ENCODE data around the gene CCDC142.
"Not testable (repeated sequence)": the region's sequence is repeated elsewhere in the genome, so short reads cannot be mapped to it uniquely, and the experiment has no call there.

Gene CCDC142

DNA sequence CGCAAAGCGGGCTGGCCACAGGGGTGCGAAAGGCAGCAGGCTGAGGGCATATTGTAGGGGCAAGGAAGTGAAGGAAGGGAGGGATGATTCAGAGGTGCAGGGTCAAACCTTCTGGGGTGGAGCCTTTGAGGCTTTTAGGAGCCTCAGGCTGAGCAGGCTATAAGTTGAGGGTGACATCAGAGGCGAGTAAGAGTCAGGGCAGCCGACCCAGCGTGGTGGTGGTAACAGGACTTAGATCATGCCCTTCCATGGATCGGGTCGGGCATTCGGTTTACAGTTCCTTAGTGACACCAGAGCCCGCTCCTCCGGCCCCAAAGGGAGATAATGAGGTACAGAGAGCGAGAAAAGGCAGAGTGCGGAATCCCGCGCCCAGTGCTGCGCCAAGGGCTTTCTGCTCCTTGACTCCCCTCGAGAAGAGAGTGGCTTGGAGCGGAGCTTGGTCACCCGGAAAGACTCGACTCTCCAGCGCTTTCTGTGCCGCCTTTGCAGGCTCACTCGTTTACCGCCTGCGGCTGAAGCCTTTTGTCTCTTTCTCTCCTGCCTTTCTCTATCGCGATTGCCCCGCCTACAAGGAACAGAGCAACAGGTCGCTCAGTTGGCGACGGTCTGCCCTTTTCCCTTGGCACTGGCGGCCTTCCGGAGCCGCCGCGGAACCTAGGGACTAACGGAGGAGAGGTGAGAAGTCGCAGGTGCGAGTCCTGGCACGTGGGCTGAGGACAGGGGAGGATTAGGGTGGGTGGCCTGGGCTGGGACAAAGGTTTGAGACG lies 15.9 kb upstream of the CCDC142 start:
- no peak for DNase-seq (ENCODE audit: low spot score)

GRCh38 chr2:74497777-74498499 lies 15.1 kb upstream of the CCDC142 start:
- no peak for DNase-seq (ENCODE audit: low spot score)

DNA sequence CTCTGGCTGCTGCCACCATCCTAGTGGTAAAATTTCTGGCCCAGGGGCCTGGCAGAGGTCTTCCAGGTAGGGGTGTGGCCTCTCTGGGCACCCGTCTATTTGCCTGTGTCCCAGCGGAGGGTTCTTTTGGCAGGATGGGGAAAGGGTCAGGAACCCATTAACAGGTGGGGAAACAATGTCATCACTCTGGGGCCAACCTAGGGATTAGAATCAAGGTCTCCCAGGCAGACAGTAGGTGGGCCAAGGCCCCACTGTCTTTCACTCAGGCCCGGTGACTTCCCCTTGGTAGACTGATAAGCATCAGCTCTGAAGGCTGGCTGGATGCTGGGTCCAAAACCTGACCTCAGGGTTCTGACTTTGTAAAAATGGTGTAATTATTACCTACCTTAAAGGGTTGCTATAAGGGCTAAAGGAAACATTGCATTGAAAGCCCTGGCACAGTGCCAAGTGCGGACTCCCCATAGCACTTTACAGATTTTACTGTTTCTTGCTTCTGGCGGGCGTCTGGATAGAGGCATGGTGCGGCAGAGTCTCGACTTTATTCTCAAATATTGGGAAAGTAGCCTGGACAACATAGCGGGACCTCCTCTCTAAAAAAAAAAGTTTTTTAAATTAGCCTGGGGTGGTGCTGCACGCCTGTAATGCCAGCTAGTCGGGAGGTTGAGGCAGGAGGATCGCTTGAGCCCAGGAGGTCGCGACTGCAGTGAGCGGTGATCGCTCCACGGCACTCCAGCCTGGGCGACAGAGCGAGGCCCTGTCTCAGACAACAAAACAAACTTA lies 14.4 kb upstream of the CCDC142 start:
- no peak for DNase-seq (ENCODE audit: low spot score)

DNA sequence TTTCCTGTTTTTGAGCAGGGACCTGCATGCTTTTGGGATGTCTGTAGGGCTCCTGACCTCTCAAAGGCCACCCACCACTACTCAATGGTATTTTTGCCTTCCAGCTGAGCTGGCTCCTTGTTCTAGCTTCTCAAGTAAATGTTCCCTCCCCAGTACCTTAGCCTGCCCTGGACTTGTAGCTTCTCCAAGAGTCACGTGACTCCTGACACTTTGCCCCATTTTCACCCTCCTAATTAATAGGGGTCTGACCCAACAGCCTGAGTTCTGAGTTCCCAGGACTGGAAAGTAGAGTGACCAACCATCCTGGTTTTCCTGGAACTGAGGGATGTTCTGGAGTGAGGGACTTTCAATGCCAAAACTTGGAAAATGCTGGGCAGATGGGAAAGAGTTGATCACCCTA lies 12.6 kb upstream of the CCDC142 start:
- no peak for DNase-seq (ENCODE audit: low spot score)

DNA sequence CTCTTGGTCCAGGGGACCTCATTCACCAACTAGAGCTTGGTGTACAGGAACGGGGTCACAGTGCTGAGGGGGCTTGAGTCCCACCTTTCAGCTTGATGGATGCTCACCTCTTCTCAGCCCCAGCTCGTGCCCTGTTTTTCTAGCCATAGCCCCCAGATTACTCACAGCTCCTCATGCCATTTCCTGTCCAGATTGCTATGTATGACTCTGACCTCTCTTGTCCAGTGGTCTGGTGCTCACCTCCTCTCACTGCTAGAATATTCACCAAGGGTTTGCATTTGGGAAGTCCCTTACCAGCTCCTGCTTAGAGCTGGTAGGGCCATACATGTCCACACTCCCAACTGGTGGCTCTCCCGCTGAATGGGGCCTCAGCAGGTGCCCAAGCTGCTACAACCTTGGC lies 10.7 kb upstream of the CCDC142 start:
- DNase-seq (ENCODE audit: low spot score), result no peak

DNA sequence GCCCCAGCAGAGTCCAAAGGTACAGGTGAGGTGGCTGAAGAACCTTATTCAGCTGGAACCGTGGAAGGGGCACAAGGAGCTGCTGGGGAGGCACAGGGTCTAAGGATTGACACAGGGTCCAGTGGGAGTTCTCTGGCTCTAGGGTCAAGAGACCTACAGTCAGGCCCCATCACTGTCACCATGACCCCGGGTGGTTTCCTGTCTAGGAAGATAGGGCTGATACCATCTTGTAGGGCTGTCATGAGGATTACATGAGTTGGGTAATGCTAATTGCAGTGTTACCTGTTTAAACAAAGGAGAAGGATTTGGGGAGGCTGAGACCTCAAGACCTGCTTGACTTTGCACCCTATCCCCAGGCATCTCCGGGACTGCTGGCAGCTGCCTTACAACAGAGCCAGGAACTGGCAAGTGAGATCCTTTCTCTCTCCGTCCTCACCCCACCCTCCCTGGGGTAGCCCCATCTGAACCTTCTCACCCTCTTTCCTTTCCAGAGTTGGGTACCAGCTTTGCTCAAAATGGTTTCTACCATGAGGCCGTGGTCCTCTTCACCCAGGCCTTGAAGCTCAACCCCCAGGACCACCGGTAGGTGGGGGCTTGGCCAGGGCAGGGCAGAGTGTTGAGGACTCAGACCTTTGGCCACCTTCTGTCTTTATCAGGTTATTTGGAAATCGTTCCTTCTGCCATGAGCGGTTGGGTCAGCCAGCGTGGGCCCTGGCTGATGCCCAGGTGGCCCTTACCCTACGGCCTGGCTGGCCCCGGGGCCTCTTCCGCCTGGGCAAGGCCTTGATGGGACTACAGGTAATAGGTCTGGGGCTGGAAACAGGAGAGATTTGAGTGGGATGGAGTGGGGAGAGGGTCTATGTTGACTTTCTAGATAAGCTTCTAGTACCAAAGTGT lies 9.1 kb upstream of the CCDC142 start:
- no peak for DNase-seq (ENCODE audit: low spot score)

DNA sequence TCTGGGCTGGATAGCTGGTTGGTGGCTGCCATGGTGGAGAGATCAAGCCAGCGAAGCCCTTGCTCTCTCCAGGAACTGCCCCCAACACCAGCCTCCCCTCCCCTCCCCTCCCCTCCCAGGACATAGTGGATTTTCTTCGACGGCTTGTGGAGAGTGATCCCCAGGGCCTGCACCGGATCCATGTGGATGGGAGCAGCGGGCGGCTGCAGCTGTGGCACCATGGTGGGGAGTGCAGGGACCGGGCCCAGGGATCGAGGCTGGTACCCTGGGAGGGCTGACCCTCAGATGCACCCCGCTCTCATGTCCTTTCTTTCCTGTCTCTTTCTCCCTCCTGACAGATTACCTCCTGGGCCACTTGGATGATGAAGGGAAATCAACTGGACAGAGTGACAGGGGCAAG lies 7.1 kb upstream of the CCDC142 start:
- DNase-seq (ENCODE audit: low spot score), result no peak

DNA sequence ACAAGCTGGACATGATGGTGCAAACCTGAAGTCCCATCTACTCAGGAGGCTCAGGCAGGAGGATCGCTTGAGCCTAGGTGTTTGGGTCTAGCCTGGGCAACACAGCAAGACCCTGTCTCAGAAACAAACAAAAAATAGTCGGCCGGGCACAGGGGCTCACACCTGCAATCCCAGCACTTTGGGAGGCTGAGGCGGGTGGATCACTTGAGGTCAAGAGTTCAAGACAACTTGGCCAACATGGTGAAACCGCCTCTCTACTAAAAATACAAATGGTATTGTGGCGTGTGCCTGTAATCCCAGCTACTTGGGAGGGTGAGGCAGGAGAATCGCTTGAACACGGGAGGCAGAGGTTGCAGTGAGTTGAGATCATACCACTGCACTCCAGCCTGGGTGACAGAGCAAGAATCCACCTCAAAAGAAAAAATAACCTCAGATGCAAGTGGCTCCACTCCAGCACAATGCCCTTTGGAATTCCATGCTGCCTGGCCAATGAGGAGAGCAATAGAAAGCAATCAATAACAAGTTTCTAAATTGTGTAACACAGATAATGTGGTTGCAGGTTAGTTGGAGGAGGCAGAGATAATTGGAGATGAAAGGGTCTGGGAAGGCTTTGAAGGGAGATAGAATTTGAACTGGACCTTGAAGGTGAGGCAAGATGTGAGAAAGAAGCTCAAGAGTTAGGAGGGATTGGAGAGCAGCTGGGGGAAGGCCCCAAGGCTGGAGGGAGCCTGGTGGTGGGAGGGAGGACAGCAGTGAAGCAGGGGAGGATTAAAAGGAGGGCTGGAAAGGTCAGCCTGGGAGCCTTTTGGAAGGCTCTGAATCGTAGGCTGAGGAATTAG lies 6.1 kb upstream of the CCDC142 start:
- no peak for DNase-seq (ENCODE audit: low spot score)

DNA sequence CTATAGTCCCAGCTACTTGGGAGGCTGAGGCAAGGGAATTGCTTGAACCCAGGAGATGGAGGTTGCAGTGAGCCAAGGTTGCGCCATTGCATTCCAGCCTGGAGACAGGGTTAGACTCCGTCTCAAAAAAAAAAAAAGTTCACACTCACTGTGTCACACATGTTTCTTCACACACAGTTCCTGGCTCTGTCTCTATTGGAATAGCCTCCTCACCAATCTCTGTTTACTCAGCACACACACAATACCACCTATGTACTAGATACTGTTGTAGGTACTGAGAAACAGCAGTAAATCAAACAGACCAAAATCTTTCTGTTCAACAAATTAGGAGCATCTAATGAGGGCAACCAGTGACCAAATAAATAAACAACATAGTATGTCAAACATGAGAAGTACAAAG lies 3.3 kb upstream of the CCDC142 start:
- DNase-seq (ENCODE audit: low spot score), result no peak

DNA sequence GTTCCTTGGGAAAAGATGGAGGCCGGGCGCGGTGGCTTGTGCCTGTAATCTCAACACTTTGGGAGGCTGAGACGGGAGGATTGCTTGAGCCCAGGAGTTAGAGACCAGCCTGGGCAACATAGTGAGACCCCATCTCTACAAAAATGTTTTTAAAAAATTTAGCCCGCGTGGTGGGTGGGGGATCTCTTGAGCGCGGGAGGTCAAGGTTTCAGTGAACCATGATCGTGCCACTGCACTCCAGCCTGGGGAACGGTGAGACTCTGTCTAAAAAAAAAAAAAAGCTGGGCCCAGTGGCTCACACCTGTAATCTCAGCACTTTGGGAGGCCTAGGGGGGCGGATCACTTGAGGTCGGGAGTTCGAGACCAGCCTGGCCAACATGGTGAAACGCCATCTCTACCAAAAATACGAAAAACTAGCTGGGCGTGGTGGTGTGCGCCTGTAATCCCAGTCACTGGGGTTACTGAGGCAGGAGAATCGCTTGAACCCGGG lies 922 bp upstream of the CCDC142 start:
- DNase-seq (ENCODE audit: low spot score), result not testable (repeated sequence)

DNA sequence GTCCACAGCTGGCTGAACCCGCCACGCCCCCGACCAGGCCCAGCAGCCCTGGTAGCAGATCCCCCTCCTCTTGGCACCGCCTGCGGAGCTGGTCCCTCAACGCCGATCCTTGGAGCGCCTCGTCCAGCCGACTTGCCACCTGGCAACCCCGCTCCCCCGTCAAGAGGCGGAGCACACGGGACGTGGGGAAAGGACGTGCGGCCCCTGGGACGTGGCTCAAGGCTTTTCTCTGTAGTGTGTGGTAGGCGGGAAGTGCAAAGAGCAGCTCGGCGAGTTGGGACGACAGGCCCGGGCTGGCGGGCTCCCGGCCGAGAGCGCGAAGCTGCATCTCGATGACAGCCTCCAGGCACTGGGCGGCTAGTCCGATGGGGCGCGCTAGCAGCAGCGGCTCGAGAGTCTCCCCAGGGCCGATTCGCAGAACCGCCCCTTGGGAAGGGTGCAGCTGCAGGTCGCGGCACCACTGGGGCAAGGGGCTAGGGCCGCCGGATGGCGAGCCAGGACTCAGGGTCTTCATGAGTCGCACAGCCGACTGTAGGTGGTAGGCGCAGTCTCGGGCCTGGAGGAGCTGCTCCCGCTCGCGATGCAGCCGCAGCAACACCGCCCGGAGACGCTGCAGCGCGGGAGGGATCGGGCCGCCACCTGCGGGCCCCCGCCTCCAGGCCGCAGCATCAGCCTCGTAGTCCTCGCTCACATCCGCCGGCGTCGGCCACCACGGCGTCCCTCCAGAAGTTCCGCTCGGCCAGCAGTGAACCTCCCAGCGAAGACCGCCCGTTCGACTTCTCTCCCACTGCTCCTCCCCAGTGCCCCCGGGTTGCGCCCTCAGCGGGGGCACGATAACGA lies 617 bp downstream of the CCDC142 start:
- DNase-seq (ENCODE audit: low spot score), result peak; percentile 39

DNA sequence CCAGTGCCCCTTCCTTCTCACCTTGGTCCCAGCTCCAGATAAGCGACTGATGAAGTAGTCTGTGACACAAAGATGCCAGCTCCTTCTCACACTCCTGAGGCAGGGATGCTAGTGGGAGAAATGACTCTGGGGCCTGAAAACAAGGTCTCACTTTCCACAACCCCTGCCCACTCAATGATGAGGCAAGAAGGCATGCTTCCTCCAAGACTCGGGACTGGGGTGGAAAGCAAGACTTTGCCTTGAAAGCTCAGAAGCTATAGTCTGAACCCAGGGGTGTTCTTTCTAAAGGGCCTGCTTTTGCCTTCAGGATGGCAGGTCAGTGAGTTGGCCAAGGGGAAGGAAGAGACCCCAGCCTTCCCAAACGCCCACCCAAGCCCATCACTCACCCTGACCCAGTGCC lies 1.4 kb downstream of the CCDC142 start:
- DNase-seq (ENCODE audit: low spot score), result no peak

DNA sequence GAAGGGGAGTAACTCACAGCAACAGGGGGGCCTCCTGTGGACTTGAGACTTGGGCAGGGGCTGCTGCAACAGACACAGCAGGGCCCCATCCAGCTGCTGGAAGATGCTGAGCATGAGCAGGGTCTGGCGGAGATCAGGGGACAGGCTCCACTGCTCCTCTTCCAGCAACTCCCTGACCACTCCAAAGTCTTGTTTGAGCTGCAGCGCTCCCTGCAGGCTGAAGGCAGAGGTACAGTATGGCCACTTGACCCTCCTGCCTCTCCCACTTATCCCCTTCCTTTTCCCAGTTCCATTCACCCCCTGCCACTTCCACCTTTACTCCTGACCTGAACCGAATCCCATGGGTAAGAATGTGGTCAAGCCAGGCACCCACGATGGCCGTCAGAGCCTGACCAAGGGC lies 7.9 kb downstream of the CCDC142 start:
- no peak for DNase-seq (ENCODE audit: low spot score)

- DNase-seq (ENCODE audit: low spot score), result no peak
Observed at GRCh38 chr2:74474481-74474880, 8.3 kb downstream of the CCDC142 start.

GRCh38 chr2:74472945-74473258 lies 9.9 kb downstream of the CCDC142 start:
- DNase-seq (ENCODE audit: low spot score), result no peak

DNA sequence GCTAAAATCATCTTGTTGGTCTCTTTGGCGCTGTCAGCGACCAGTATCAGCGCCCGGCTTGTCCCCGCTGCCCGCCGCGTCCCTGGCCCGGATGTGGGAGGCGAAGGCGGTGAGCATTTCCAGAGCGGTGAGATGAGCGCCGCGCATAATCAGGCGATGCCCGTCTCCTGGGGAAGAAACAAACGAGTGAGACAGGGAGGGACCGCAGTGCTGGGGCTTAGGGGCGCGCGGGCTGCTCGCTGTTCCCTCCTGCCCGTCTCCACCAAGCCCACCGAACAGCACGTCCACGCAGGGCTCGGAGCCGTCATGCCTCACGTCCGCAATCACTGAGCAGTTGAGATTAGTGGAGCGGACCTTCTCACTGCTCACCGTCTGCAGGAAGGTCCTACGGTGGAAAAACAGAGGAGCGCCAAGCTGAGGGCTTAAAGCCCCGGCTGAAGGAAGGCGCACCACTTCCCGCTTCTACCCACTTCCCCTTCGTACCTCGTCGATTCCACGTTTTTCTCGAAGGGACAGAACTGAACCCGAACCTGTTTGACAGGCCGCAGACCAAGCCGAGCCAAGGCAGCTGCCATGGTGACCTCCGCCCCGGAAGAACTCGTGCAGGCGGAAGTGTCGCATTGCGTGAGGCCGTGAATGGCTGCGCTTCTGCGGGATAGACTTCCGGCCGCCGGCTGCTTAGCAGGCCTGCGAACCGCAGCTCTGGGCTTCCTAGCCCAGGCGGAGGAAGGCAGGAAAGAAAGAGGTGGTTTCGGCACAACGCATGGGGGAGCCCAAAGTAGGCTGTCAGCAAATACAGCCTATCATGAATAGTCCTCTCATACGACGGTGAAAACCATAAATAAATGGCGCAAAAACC lies 10.5 kb downstream of the CCDC142 start, which contains the start of gene MRPL53:
Gene MRPL53, minus strand, starts transcription at position 595 of the 859 bp plus-strand sequence. Its CDS starts 20 bp downstream, at position 575.
- peak; percentile 95 for DNase-seq (ENCODE audit: low spot score)

DNA sequence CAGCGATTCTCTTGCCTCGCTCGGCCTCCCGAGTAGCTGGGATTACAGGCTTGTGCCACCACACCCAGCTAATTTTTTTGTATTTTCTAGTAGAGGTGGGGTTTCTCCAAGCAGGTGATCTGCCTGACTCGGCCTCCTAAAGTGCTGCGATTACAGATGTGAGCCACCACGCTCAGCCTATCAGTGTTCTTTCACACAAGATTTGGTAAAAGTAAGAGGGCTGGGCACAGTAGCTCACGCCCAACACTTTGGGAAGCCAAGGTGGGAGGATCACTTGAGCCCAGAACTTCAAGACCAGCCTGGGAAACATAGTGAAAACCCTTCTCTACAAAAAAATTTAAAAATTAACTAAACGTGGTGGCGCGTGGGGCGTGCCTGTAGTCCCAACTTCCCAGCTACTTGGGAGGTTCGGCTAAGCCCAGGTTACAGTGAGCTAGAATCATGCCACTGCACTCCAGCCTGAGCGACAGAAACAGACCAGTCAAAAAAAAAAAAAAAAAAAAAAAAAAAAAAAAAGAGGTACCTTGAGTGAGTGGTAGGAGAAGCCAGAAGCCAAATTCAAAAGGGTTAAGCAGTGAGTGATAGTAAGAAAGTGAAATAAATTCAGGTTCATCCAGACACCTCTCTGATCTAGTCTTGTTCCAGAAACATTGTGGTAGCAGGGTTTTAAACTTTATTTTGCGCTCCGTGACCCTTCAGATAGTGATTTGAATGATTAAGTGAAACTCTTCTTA lies 11.3 kb downstream of the CCDC142 start:
- no peak for DNase-seq (ENCODE audit: low spot score)

DNA sequence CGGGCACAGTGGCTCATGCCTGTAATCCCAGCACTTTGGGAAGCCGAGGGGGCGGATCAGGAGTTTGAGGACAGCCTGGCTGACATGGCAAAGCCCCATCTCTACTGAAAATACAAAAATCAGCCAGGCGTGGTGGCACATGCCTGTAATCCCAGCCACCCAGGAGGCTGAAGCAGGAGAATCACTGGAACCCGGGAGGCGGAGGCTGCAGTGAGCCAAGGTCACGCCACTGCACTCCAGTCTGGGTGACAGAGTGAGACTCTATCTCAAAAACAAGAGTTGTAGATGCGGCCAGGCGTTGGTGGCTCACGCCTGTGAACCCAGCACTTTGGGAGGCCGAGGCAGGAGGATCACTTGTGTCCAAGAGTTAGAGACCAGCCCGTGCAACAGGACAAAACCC lies 12.1 kb downstream of the CCDC142 start:
- DNase-seq (ENCODE audit: low spot score), result not testable (repeated sequence)
